Subcutaneous adipose tissue (tissue), 4 donors: ENCODE data around the gene DNAH10. TPM values are rescaled to one million over a fixed set of nuclear protein-coding genes. Genes with fewer than 3 reads are reported as not detected.

ENCODE experiments used
- total RNA-seq, 4 donors: library from RNA; depleted of rRNA; stranded (reverse); fragments of >200 nt; gene quantifications; one replicate each; pipeline ENCODE4 v1.1.0, GENCODE V29; 2016
- TF ChIP-seq, protein P1 (sequence below): fragments of 450-650 bp; IDR thresholded peaks from one replicate; pipeline ENCODE4 v1.5.1; 2016; ENCODE audit warnings: low read depth, mild to moderate bottlenecking, control low read depth, antibody characterized with exemption, moderate library complexity

The DNAH10 gene
- total RNA-seq, 4 donors from 2014 or later = under 0.01 to 0.19 (median 0.08) TPM

DNA sequence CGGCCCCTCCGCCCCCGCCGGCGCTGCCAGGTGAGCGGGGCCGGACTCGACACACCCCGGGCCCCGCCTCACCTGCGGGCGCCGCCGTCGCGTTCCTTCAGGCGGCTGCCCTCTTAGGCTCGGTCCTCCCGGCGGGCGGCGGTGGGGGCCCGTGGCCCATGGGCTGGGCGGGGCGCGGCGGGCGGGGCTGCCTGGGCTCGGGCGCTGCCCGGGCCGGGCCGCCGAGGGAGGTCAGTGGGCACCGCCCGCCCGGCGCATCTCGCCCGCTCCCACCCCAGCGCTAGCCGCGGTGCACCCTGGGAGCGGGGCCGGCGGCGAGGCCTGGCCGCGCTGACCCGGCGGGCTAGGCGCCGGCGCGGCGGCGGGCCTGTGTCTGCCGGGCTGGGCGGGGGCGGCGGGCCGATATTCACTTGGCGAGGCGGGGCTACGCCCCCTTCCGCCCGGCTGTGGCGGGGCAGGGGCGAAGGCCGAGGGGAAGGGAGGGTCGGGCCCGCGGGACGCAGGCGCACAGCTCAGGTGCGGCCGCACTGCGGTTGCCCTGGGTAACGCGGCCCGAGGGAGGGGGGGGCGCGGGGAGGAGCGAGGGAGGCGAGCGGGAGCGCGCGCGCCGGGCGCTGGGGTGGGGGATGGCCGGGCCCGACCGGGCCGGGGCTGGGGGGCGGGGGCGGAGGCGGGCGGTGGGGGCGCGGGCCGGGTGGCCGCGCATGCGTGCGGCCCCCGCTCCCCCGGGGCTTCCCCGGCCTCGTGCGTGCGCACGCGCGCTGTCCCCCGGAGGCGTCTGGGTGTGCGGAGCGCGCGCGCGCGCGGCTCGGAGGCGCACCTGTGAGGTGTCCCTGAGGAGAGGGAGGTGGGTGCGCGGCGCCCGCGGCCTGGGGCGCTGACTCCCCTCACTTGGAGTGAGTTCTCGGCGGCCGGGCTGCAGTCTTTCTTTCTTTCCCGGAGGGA lies 210.6 kb downstream of the DNAH10 start, which contains the start of the genes CCDC92 and ZNF664:
Gene CCDC92 (minus strand): TSS at position 375 of the 945 bp plus-strand sequence. CDS start 28,526 bp downstream, outside the sequence.
Gene ZNF664 (plus strand): TSS at position 759 of the 945 bp plus-strand sequence. CDS start 38,930 bp downstream, outside the sequence.
- TF ChIP-seq, protein P1, sequence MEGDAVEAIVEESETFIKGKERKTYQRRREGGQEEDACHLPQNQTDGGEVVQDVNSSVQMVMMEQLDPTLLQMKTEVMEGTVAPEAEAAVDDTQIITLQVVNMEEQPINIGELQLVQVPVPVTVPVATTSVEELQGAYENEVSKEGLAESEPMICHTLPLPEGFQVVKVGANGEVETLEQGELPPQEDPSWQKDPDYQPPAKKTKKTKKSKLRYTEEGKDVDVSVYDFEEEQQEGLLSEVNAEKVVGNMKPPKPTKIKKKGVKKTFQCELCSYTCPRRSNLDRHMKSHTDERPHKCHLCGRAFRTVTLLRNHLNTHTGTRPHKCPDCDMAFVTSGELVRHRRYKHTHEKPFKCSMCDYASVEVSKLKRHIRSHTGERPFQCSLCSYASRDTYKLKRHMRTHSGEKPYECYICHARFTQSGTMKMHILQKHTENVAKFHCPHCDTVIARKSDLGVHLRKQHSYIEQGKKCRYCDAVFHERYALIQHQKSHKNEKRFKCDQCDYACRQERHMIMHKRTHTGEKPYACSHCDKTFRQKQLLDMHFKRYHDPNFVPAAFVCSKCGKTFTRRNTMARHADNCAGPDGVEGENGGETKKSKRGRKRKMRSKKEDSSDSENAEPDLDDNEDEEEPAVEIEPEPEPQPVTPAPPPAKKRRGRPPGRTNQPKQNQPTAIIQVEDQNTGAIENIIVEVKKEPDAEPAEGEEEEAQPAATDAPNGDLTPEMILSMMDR = no peak

DNA sequence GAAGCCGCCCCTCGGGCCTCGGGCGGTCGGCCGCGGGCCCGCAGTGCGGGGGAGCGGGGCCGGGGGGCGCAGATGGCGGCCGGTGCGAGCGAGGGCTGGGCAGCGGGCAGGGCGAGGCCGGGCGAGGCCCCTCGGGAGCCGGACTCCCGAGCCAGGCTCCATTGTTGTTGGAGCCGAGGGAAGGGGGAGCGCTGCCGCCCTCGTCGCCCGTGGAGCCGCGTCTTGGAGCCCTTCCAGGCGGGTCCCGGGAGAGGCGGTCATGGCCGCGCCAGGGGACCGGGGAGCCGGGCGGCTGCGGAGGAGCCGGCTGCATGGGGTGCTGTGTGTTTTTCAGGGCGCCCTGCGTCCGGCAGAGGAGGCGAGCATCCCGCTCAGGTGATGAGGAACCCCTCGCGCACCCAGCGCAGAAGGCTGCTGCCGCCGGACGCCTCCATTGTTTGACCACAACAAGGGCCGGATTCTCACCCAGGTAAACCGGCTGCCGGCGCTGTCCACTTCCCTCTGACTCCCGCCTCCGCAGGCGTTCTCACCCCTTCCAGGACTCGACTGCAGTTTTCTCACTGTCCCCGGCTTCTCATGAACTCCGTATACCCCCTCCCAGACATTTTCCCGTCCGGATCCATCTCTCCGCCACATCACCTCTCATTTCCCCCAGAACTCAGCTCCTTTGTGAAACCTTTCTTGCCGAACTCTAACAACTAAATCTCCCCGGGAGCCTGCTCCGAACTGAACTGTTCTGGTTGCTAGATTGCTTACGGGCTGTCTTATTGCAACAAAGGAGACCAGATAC lies 211.6 kb downstream of the DNAH10 start:
- TF ChIP-seq, protein P1 = no peak

GRCh38 chr12:123976227-123976826 lies 214.2 kb downstream of the DNAH10 start:
- TF ChIP-seq, protein P1 = no peak

- TF ChIP-seq, protein P1 = no peak
Observed at GRCh38 chr12:123979566-123979965, 217.5 kb downstream of the DNAH10 start.

- TF ChIP-seq, protein P1 = no peak
Observed at GRCh38 chr12:123982269-123982668, 220.2 kb downstream of the DNAH10 start.

DNA sequence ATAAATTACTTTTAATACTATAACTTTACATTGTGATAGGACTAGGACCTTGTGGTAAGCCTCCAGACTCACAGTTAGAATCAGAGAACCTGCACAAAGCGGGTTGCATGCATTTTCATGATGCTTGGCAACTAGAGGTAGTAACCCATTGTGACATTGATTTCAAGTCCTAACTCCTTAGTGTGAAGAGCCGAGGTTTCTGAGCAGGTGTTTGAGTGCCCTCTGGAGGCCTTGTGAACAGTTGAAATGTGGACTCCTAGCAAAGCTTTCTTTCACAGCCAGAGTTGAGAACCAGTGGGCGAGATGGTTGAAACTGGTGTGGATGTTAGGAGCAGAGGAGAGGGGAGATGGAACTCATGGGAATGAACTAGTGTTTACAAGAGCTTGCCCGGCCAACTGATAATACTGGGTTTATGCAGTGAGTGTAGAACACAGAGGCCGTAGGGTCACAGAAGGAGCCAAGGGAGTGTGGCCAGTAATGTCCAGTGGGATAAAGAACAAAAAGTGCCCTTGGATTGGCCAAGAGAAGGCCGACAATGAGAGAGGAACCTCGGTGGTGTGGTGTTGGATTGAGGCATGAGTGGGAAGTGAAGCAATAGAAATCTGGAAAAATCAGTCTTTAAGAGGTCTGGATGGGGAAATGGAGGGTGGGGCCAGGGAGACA lies 221.9 kb downstream of the DNAH10 start:
- TF ChIP-seq, protein P1 = no peak
